Activated gamma-delta T cell treated with anti-CD3 and anti-CD28 coated beads, Interleukin-2, amount 50 U/mL, for 16 hours (primary cell): ENCODE data around the gene SLC12A1.

Experiments used
- DNase-seq: peaks from one replicate; pipeline ENCODE4 v3.0.0-alpha.2; 2020; ENCODE audit warnings: low read depth

The SLC12A1 gene

DNA sequence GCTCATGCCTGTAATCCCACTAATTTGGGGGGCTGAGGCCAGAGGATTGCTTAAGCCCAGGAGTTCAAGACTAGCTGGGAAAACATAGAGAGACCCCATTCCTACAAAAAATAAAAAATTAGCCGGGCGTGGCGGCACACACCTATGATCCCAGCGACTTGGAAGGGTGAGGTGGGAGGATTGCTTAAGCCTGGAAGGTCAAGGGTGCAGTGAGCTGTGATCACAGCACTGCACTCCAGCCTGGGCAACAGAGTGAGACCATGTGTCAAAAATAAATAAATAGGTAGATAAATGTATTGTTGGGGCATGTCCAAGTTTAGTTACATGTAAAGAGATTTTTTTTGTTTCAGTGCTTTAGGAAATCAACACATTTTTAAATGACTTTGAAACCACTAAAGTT, 36.4 kb downstream of the SLC12A1 start:
- no peak for DNase-seq

DNA sequence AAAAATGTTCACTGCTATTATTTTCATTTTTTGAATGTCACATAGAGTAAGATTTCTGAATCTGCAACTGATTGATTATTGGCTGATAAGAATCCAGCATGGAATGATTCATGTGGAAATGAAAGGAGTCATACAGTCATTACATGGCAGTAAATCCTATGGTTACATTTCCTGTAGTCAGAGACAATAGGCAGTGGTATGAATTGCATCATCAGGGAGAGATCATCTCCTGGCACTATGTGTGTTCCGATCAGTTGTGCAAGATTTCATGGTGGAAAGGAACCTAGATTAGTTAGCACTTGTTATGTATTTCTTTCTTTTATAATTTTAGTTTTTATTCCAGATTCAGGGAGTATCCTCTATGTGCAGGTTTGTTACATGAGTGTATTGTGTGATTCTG, 38.8 kb downstream of the SLC12A1 start:
- no peak for DNase-seq

DNA sequence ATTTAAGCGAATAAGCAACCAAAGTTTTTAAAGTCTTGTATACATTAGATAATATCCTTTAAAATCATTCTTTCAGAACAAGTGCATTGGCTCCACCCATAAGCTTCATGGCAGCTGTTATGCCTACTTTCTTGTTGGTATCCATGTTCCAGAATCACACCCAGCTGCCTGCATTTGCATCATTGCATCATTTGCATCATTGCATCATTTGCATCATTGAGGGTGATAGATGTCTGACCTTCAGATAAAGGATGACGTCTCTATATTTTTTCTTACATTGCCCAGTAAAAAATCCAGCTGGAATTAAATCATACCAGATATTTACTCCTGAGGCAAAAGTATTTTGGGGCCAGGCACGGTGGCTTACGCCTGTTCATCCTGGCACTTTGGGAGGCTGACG, 42.3 kb downstream of the SLC12A1 start:
- DNase-seq = no peak

- no peak for DNase-seq
These were observed 44.6 kb downstream of the SLC12A1 start for GRCh38 chr15:48250640-48251076.

GRCh38 chr15:48253172-48253571, 47.1 kb downstream of the SLC12A1 start:
- no peak for DNase-seq

DNA sequence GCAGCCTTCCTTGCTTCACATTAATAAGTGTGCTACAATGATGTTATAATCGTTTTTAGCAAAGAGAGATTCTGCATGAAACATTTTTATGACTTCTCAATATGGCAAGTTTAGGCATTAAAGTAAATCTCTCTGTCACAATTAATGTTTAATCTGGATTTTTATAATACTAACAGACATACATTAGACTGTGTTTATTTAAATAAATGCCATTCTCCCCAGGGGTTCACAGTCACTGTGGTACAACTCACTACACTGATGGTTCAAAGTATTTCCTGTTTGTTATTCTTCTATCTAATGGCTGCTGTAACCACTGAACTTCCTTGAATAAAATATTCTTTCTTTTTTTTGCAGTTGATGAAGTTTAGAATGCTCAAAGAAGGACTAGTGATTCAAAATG, 59.0 kb downstream of the SLC12A1 start:
- DNase-seq = no peak

DNA sequence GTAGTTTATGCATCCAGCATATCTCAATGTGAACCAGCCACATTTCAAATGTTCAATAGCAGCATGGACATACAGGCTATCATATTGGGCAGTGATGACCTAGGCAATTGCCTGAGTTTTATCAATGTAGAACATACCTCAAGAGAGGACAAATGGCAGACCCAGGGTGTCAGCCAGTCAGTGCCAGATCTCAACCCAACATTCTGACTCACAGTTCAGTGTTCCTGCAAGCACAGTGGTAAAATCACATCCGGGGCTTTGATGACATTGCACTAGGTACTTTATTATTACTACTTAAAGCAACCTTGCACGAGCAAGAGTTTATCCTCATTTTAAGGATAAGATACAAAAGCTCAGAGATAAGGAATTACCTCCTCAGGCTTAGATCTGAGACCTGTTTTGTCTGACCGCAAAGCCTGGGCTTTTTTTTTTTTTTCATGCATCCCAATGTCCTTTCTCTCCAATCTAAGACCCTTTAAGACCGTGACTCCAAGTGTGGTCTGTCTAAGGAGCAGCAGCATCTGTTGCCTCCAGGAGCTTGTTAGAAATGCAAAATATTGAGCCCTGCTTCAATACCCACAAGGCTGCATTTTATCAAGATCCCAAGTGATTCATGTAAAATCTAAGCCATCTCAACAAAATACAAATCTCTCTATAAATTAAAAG, 60.1 kb downstream of the SLC12A1 start:
- DNase-seq = no peak

DNA sequence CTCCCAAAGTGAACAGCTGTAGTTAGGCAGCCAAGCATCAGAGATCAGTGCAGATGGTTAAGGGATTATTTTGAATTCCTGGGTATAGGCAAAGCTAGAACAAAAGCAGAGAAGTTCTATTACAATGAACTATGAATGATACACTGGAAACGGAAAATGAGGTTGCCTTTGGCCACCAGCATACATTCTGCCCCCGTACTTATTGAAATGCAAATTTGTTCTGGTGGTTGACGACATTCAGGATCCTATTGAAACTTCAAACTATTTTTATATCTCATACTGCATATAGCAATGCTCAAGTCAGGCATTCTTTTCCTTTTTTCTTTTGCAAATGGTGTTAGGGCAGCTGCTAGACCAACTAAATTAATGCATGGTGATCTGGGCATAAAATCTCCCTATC, 61.7 kb downstream of the SLC12A1 start:
- no peak for DNase-seq

- no peak for DNase-seq
These were observed 66.9 kb downstream of the SLC12A1 start for GRCh38 chr15:48273049-48273448.

- no peak for DNase-seq
These were observed 72.6 kb downstream of the SLC12A1 start for GRCh38 chr15:48278666-48279065.

- DNase-seq = no peak
These were observed 73.5 kb downstream of the SLC12A1 start for GRCh38 chr15:48279608-48280007.

DNA sequence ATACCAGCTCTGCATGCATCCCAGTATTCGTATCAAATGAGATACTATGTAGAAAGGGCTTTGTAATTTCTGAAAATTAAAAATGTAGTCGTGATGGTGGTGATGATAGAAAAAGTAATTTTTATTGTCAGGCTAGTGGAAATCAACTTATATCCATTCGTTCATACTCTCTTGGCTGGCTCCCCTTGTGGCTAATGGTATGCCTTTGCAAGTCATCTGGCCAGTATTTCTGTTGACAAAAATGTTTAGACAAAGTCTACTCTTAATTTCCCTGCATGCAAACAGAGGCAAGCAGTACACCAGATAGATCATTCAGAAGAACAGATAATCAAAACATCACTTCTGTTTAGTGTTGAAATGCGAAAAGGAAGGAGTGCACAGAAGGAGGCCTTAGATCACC, 75.6 kb downstream of the SLC12A1 start:
- DNase-seq = no peak

- no peak for DNase-seq
These were observed 76.1 kb downstream of the SLC12A1 start for GRCh38 chr15:48282216-48282615.

- no peak for DNase-seq
These were observed 77.5 kb downstream of the SLC12A1 start for GRCh38 chr15:48283396-48284145.

DNA sequence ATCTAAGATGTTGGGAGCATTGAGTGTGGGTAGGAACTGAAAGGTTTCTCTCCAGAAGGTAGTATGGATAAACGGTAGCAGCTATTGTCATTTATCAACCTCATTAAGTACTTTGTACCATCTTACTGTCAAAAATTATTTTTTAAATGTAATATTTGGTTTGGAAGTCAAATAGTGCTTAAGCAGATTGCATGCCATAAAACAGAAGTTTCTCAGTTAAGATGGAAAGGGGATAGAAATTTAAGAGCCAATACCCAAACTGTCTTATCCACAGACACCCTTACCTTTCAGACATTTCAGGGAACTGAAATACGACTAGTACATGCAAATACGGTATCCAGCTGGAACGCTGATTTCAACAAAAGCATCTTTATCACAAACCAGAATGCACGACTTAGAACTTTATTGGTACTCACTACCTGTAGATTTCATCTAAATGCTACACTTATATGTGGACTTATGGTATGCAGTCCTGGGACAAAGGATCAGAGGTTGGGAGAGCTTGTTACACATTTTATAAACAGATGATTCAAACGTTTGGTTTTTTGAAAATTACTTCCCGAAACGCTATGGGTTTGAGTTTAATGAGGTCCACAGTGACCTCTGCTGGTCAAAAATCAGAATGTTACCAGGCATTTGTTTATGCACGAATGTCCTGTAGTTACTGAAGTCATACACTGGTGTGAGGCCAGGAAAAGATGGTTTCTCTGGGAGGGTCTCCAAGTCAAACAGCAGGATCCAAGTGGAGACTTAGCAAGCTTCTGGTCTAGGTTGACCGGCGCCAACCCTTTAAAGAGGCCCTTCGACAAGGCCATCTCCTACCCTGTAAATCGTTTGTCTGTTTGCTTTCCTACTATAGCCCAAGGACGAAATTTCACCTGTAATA, 79.5 kb downstream of the SLC12A1 start:
- peak; percentile 17 for DNase-seq

- DNase-seq = no peak
These were observed 83.5 kb downstream of the SLC12A1 start for GRCh38 chr15:48289628-48290027.

DNA sequence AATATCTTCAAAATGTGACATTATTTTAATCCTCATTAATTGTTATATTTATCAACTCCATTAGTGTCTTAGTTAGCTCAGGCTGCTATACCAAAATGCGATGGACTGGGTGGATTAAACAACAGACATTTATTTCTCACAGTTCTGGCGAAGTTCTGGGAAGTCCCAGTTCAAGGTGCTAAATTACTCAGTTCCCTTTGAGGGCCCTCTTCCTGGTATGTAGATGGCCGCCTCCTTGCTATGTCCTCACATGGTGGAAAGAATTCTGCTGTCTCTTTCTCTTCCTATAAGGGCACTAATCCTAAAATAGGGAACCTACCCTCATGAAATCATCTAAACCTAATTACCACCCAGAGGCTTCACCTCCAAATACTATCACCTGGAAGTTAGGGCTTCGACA, 86.4 kb downstream of the SLC12A1 start:
- no peak for DNase-seq

GRCh38 chr15:48297668-48298067, 91.6 kb downstream of the SLC12A1 start:
- DNase-seq = no peak

- DNase-seq = no peak
These were observed 92.8 kb downstream of the SLC12A1 start for GRCh38 chr15:48298914-48299313.

DNA sequence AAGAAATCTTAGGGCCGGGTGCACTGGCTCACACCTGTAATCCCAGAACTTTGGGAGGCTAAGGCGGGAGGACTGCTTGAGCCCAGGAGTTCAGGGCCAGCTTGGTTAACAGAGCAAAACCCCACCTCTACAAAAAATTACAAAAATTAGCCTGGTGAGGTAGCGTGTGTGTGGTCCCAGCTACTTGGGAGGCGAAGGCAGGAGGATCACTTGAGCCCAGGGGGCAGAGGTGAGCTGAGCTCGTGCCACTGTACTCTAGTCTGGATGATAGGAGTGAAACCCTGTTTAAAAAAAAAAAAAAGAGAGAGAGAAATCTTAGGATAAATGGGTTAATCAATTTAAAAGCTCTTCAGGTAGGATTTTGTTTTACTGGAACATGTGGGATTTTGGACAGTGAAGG, 93.9 kb downstream of the SLC12A1 start:
- no peak for DNase-seq

DNA sequence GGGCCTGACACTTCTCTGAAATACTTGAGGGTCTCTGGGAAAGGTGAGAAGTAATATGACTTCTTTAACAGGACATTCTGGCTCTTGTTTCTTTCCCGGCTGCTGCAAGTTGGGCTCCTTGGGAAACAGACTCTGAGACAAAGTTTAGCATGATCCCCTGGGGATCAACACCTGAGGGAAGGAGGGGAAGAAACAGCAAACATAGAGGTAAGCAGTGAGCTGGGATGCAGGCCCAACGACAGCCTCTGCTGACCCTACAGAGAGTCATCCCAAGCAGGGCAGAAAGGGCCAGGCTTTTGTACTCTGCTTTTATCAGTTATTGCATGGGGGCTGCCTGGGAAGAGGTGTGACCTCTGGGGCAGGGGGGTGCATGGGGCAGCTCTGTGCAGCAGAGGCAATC, 98.3 kb downstream of the SLC12A1 start:
- no peak for DNase-seq

- no peak for DNase-seq
These were observed 100.5 kb downstream of the SLC12A1 start for GRCh38 chr15:48306639-48307038.

DNA sequence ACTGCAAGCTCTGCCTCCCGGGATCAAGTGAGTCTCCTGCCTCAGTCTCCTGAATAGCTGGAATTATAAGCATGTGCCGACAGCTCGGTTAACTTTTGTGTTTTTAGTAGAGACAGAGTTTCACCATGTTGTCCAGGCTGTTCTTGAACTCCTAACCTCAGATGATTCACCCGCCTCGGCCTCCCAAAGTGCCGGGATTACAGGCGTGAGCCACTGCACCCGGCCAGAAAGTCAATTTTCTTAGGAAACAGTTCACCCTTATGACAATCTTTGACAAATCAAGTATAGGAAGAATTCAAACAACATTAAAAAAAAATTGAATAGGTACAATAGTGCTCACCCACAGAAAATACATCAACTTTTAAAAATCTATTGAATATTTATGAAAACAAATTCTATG, 101.5 kb downstream of the SLC12A1 start:
- DNase-seq = no peak
